ENCODE results near the gene G3BP2.

DNA sequence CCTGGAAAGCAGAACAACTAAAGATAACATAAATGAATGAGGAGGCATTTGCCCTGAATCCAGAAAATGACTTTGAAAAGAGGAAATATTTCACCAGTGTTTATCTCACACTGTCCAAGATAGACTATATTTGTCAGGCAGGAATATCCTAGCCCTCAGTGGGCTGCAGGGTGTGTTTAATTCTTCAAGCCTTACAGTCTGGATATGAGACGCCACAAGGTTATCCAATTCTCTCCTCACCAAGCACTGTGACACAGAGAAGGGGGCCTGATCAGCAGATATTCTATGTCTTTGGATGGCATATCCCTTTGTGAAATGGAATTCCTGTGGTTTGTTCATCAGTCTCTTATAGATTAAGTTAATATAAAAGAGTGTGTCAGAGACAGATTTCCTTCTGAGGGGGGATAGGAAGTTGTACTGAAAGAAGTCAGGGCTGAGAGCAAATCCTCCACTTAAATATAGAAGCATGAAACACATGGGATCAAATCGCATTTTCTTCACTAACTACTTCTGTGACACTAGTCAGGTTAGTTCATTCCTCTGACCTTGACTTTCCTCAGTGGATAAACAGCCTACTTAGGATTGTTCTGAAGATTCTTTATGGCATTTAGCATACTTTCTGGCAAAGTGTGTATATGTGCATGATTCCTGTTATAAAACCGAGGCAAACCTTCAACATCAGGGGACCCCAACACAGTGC lies 6.8 kb upstream of the G3BP2 start:
- TF ChIP-seq, protein P1, sequence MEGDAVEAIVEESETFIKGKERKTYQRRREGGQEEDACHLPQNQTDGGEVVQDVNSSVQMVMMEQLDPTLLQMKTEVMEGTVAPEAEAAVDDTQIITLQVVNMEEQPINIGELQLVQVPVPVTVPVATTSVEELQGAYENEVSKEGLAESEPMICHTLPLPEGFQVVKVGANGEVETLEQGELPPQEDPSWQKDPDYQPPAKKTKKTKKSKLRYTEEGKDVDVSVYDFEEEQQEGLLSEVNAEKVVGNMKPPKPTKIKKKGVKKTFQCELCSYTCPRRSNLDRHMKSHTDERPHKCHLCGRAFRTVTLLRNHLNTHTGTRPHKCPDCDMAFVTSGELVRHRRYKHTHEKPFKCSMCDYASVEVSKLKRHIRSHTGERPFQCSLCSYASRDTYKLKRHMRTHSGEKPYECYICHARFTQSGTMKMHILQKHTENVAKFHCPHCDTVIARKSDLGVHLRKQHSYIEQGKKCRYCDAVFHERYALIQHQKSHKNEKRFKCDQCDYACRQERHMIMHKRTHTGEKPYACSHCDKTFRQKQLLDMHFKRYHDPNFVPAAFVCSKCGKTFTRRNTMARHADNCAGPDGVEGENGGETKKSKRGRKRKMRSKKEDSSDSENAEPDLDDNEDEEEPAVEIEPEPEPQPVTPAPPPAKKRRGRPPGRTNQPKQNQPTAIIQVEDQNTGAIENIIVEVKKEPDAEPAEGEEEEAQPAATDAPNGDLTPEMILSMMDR (IDR thresholded peaks at IDR 0.05) = no peak
- TF ChIP-seq POLR2AphosphoS5 (IDR thresholded peaks at IDR 0.05; ENCODE audit: low read depth, low read length) = no peak

All from Panc1 (cell line).